HG03025 (cell line): ENCODE measurements around the gene AMBN.

ENCODE experiments used
- ATAC-seq: cut with Tn5 transposase; IDR thresholded peaks from one replicate; pipeline ENCODE4 v1.9.1; 2021; ENCODE audit warnings: mild to moderate bottlenecking, moderate library complexity; ENCODE audit not compliant: unreplicated experiment, low FRiP score

AMBN gene

GRCh38 chr4:70591955-70592582 is at the start of gene AMBN:
Gene AMBN (plus strand): TSS chr4:70592256. CDS start chr4:70592359, 103 bp downstream.
- ATAC-seq, result no peak

GRCh38 chr4:70544279-70544868 is 47.7 kb upstream of the AMBN start:
- peak; percentile 59 for ATAC-seq

GRCh38 chr4:70556856-70557255 is 35.2 kb upstream of the AMBN start:
- no peak for ATAC-seq

GRCh38 chr4:70559211-70559830 is 32.7 kb upstream of the AMBN start:
- ATAC-seq, result no peak

- ATAC-seq, result no peak
These were observed 32.1 kb upstream of the AMBN start for GRCh38 chr4:70559924-70560323.

- no peak for ATAC-seq
These were observed 28.0 kb upstream of the AMBN start for GRCh38 chr4:70564033-70564432.

- ATAC-seq, result no peak
These were observed 21.3 kb upstream of the AMBN start for GRCh38 chr4:70570796-70571195.

- no peak for ATAC-seq
These were observed 20.3 kb upstream of the AMBN start for GRCh38 chr4:70571772-70572171.

- no peak for ATAC-seq
These were observed 16.1 kb upstream of the AMBN start for GRCh38 chr4:70575964-70576363.

- no peak for ATAC-seq
These were observed 14.7 kb upstream of the AMBN start for GRCh38 chr4:70577220-70577927.

GRCh38 chr4:70581980-70582379 is 10.1 kb upstream of the AMBN start:
- no peak for ATAC-seq

- no peak for ATAC-seq
These were observed 7.9 kb upstream of the AMBN start for GRCh38 chr4:70583952-70584834.

- no peak for ATAC-seq
These were observed 5.2 kb upstream of the AMBN start for GRCh38 chr4:70586841-70587240.

- peak; percentile 96 for ATAC-seq
These were observed 2.3 kb upstream of the AMBN start for GRCh38 chr4:70589785-70590184.

- no peak for ATAC-seq
These were observed 2.1 kb downstream of the AMBN start for GRCh38 chr4:70594196-70594595.

- ATAC-seq, result no peak
These were observed 8.2 kb downstream of the AMBN start for GRCh38 chr4:70600305-70600704.

- no peak for ATAC-seq
These were observed 8.9 kb downstream of the AMBN start for GRCh38 chr4:70600977-70601376.

GRCh38 chr4:70601422-70602039 is 9.5 kb downstream of the AMBN start:
- peak; percentile 93 for ATAC-seq

- no peak for ATAC-seq
These were observed 11.8 kb downstream of the AMBN start for GRCh38 chr4:70603856-70604255.

GRCh38 chr4:70606459-70606858 is 14.4 kb downstream of the AMBN start:
- ATAC-seq, result no peak
